IMR-90 (cell line): ENCODE data around the gene STK36. TPM values are rescaled to one million over a fixed set of nuclear protein-coding genes. Genes with fewer than 3 reads are reported as not detected.

Experiments used
- ATAC-seq: fragments of 200-7000 bp; cut with Tn5 transposase; 2 replicates; pipeline ENCODE4 v1.9.1; 2020; ENCODE audit warnings: low read depth, mild to moderate bottlenecking, moderate library complexity
- BruUV-seq: library from RNA; stranded (reverse); fragments of 400-500 nt; replicated peaks from 2 replicates; lab custom pipeline; 2021; lab: Mats Ljungman, UMichigan
- CTCF ChIA-PET: fragments of 300-600 bp; formaldehyde crosslinking; extraction: SDS; loops from one replicate; lab custom pipeline; 2021; ENCODE audit warnings: antibody characterized with exemption; lab: Yijun Ruan, JAX
- POLR2A ChIA-PET: fragments of 300-600 bp; sonication (Branson Sonifier 250); formaldehyde crosslinking; loops from one replicate; lab custom pipeline; 2022; ENCODE audit warnings: antibody characterized with exemption; ENCODE audit not compliant: unreplicated experiment; lab: Charles Lee
- DNase-seq: peaks from one replicate; pipeline ENCODE4 v3.0.0; 2013
- H2AFZ ChIP-seq: replicated peaks from 2 replicates; pipeline ENCODE3; 2013; ENCODE audit warnings: low read length, mild to moderate bottlenecking; ENCODE audit not compliant: poor library complexity
- H2AK5ac ChIP-seq: 2 replicates; pipeline ENCODE4 v1.6.1; 2013; ENCODE audit warnings: low read depth, low read length, inconsistent platforms
- H2AK9ac ChIP-seq: replicated peaks from 2 replicates; pipeline ENCODE3; 2013; ENCODE audit warnings: mild to moderate bottlenecking, low read depth, low read length, moderate library complexity; ENCODE audit not compliant: poor library complexity
- H2BK120ac ChIP-seq: 2 replicates; pipeline ENCODE4 v1.6.1; 2013; ENCODE audit warnings: low read depth, low read length, inconsistent platforms
- H2BK15ac ChIP-seq: 3 replicates; pipeline ENCODE4 v1.6.1; 2013; ENCODE audit warnings: low read depth, low read length, inconsistent platforms
- H2BK20ac ChIP-seq: 2 replicates; pipeline ENCODE4 v1.6.1; 2013; ENCODE audit warnings: low read depth, mild to moderate bottlenecking, inconsistent platforms, low read length, moderate library complexity
- H2BK5ac ChIP-seq: 2 replicates; pipeline ENCODE4 v1.6.1; 2013; ENCODE audit warnings: mild to moderate bottlenecking, low read depth, low read length, inconsistent platforms; ENCODE audit not compliant: poor library complexity, severe bottlenecking
- H3K14ac ChIP-seq: replicated peaks from 2 replicates; pipeline ENCODE4 v1.6.1; 2013; ENCODE audit warnings: low read depth, low read length, inconsistent platforms
- H3K18ac ChIP-seq: 2 replicates; pipeline ENCODE4 v1.6.1; 2013; ENCODE audit warnings: low read depth, low read length, control low read depth
- H3K23ac ChIP-seq: 2 replicates; pipeline ENCODE4 v1.6.1; 2013; ENCODE audit warnings: low read depth, low read length, inconsistent platforms
- H3K27ac ChIP-seq: 2 replicates; pipeline ENCODE4 v1.5.1; 2013; ENCODE audit warnings: mild to moderate bottlenecking, control low read depth, low read length; ENCODE audit not compliant: insufficient read depth
- H3K27me3 ChIP-seq: 2 replicates; pipeline ENCODE4 v1.6.1; 2013; ENCODE audit warnings: low read length; ENCODE audit not compliant: control insufficient read depth, insufficient read depth
- H3K36me3 ChIP-seq: 2 replicates; pipeline ENCODE4 v1.6.1; 2013; ENCODE audit warnings: low read length, mixed read lengths; ENCODE audit not compliant: control insufficient read depth, insufficient read depth
- H3K4ac ChIP-seq: 2 replicates; pipeline ENCODE4 v1.6.1; 2013; ENCODE audit warnings: low read depth, low read length, inconsistent platforms
- H3K4me1 ChIP-seq: 2 replicates; pipeline ENCODE4 v1.6.1; 2013; ENCODE audit warnings: low read length, mixed read lengths; ENCODE audit not compliant: control insufficient read depth, insufficient read depth
- H3K4me2 ChIP-seq: 2 replicates; pipeline ENCODE4 v1.6.1; 2013; ENCODE audit warnings: low read depth, mild to moderate bottlenecking, control low read depth, low read length, moderate library complexity
- H3K4me3 ChIP-seq: 2 replicates; pipeline ENCODE4 v1.5.1; 2013; ENCODE audit warnings: low read depth, mild to moderate bottlenecking, control low read depth, low read length, moderate library complexity; ENCODE audit not compliant: insufficient read depth
- H3K56ac ChIP-seq: 2 replicates; pipeline ENCODE4 v1.6.1; 2013; ENCODE audit warnings: low read length, inconsistent platforms; ENCODE audit not compliant: insufficient read depth; ENCODE audit errors: extremely low read depth
- H3K79me1 ChIP-seq, 2 experiments: 2 replicates each; pipeline ENCODE4 v1.6.1; 2013; ENCODE audit warnings: low read length in 2 of 2, inconsistent platforms in 1 of 2, low read depth in 1 of 2
- H3K9ac ChIP-seq: 2 replicates; pipeline ENCODE4 v1.6.1; 2013; ENCODE audit warnings: low read depth, low read length, control low read depth
- H3K9me1 ChIP-seq: 2 replicates; pipeline ENCODE4 v1.6.1; 2013; ENCODE audit warnings: low read length, inconsistent platforms; ENCODE audit not compliant: insufficient read depth
- H3K9me3 ChIP-seq: 2 replicates; pipeline ENCODE4 v1.6.1; 2013; ENCODE audit warnings: low read length; ENCODE audit not compliant: control insufficient read depth, insufficient read depth
- H4K20me1 ChIP-seq: 2 replicates; pipeline ENCODE4 v1.6.1; 2013; ENCODE audit warnings: low read length, inconsistent platforms; ENCODE audit not compliant: insufficient read depth
- H4K5ac ChIP-seq: 2 replicates; pipeline ENCODE4 v1.6.1; 2013; ENCODE audit warnings: mild to moderate bottlenecking, low read depth, low read length, control low read depth
- H4K8ac ChIP-seq, 2 experiments: 2 replicates each; pipeline ENCODE4 v1.6.1; 2013; ENCODE audit warnings: low read depth in 2 of 2, low read length in 2 of 2, control low read depth in 1 of 2, inconsistent platforms in 1 of 2
- H4K91ac ChIP-seq: 2 replicates; pipeline ENCODE4 v1.6.1; 2013; ENCODE audit warnings: low read depth, low read length, inconsistent platforms; ENCODE audit not compliant: insufficient read depth
- CHD1 ChIP-seq: IDR thresholded peaks from 2 replicates; pipeline ENCODE4 v1.6.1; 2012; ENCODE audit warnings: low read depth, low read length, improper control_type of control experiment
- MAZ ChIP-seq: IDR thresholded peaks from 2 replicates; pipeline ENCODE4 v1.6.1; 2012; ENCODE audit warnings: low read depth, mild to moderate bottlenecking, low read length, improper control_type of control experiment, moderate library complexity, borderline replicate concordance
- NFE2L2 ChIP-seq: fragments of 150-350 bp; IDR thresholded peaks from 2 replicates; pipeline ENCODE4 v1.6.1; 2016; ENCODE audit warnings: low read depth, mild to moderate bottlenecking, low read length
- RCOR1 ChIP-seq: IDR thresholded peaks from 2 replicates; pipeline ENCODE4 v1.6.1; 2012; ENCODE audit warnings: mild to moderate bottlenecking, low read length, improper control_type of control experiment; ENCODE audit not compliant: insufficient replicate concordance
- RFX5 ChIP-seq: IDR thresholded peaks from 2 replicates; pipeline ENCODE4 v1.8.0; 2012; ENCODE audit warnings: low read depth, mild to moderate bottlenecking, low read length, moderate library complexity
- SMC3 ChIP-seq: fragments of 150-350 bp; IDR thresholded peaks from 2 replicates; pipeline ENCODE4 v1.6.1; 2016; ENCODE audit warnings: low read depth, mild to moderate bottlenecking, antibody characterized with exemption, low read length, moderate library complexity
- WGBS, 2 experiments: methylation state at CpG; one replicate each; pipeline versions ENCODE4 v1.1.5 to v1.1.7; 2013; ENCODE audit warnings: missing lambda C conversion rate in 2 of 2; ENCODE audit not compliant: insufficient read length in 1 of 2; ENCODE audit errors: extremely low coverage in 2 of 2; 5-methylcytosine and 5-hydroxymethylcytosine counted together
- dilution Hi-C: fragments of 300-500 bp; cut with HindIII; formaldehyde crosslinking; loops from one replicate; pipeline ENCODE4 v1.14.3; 2018; ENCODE audit warnings: low sequenced_read_pairs; ENCODE audit not compliant: unreplicated experiment
- in situ Hi-C: fragments of 300-500 bp; cut with MboI; formaldehyde crosslinking; loops from 3 replicates; pipeline ENCODE4 v1.14.3; 2019; ENCODE audit warnings: low sequenced_read_pairs, inconsistent platforms, mixed read lengths
- intact Hi-C: fragments of 100-400 bp; cut with micrococcal nuclease; formaldehyde crosslinking; loops from 2 replicates; pipeline ENCODE4 v1.10.0; 2022
- polyA plus RNA-seq, 3 experiments: library from polyadenylated mRNA; depleted of rRNA; stranded (reverse); fragments of >200 nt; gene quantifications; 2 replicates each; pipeline ENCODE4 v1.2.3, GENCODE V29; 2012; ENCODE audit warnings: low replicate concordance in 1 of 3
- total RNA-seq: library from RNA; depleted of rRNA; stranded (reverse); fragments of >200 nt; gene quantifications from 2 replicates; pipeline ENCODE4 v1.2.3, GENCODE V29; 2012
- TF ChIP-seq, protein P1 (sequence below): conservative IDR thresholded peaks from 2 replicates; pipeline ENCODE4 v1.5.1; 2012; ENCODE audit warnings: mild to moderate bottlenecking, low read depth, low read length, improper control_type of control experiment
- TF ChIP-seq, protein P2 (sequence below): fragments of 150-350 bp; IDR thresholded peaks from 2 replicates; pipeline ENCODE4 v1.6.1; 2016; ENCODE audit warnings: low read depth, mild to moderate bottlenecking, low read length, moderate library complexity, borderline replicate concordance

Gene STK36
- total and polyA plus RNA-seq, 2 of the 4 experiments (the other 2 are of a cell fraction) = 17.6 to 44.5 TPM

DNA sequence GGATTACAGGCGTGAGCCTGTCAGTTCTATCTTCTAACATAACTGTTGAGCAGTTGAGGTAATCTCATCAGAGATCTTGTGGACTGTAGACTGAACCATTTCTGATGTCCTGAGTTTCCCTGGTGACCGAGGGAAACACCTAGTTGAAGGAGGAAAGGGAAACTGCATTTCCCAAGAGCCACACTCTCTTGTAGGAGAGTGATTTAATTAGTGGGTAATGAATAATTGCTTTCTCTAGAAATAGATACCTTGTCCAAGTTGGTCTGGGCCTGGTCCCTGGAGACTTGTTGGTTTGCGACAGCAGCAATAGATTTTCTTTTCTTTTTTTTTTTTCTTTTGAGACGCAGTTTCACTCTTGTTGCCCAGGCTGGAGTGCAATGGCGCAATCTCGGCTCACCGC is 46.2 kb downstream of the STK36 start:
- Histone ChIP-seq H4K8ac (no peak overlapping the region), H4K20me1 (no peaks in the 10 kb centered on the region), H4K91ac (no peak overlapping the region), H2BK20ac (no peak overlapping the region), H2AK9ac (no peak overlapping the region), H3K79me1 (peaks cover 35 to 78% of the 10 kb centered on the region in 2 experiments), H3K9ac (no peak overlapping the region), H3K9me1 (peaks cover 16% of the 10 kb centered on the region), H3K14ac (no peak overlapping the region), H2BK5ac (no peak overlapping the region), H3K4me3 (no peak overlapping the region), H2AK5ac (no peak overlapping the region), H4K5ac (no peak overlapping the region), H2BK15ac (no peak overlapping the region), H3K36me3 (no peaks in the 10 kb centered on the region), H3K4me2 (no peak overlapping the region), H2AFZ (no peak overlapping the region), H3K4me1 (peaks cover 10% of the 10 kb centered on the region), H3K18ac (no peak overlapping the region), H3K23ac (no peak overlapping the region), H3K9me3 (no peaks in the 10 kb centered on the region), H3K4ac (no peak overlapping the region), H3K27me3 (no peaks in the 10 kb centered on the region), H3K56ac (no peak overlapping the region), H2BK120ac (no peak overlapping the region), H3K27ac (no peak overlapping the region)
- DNase-seq (no peak), ATAC-seq (no peak)
- dilution Hi-C loops = no loop called here
- no CpG with 5 or more reads among the region's 7 CpGs for WGBS, 2 experiments
- CTCF ChIA-PET = no interaction called here
- TF ChIP-seq, protein P1, sequence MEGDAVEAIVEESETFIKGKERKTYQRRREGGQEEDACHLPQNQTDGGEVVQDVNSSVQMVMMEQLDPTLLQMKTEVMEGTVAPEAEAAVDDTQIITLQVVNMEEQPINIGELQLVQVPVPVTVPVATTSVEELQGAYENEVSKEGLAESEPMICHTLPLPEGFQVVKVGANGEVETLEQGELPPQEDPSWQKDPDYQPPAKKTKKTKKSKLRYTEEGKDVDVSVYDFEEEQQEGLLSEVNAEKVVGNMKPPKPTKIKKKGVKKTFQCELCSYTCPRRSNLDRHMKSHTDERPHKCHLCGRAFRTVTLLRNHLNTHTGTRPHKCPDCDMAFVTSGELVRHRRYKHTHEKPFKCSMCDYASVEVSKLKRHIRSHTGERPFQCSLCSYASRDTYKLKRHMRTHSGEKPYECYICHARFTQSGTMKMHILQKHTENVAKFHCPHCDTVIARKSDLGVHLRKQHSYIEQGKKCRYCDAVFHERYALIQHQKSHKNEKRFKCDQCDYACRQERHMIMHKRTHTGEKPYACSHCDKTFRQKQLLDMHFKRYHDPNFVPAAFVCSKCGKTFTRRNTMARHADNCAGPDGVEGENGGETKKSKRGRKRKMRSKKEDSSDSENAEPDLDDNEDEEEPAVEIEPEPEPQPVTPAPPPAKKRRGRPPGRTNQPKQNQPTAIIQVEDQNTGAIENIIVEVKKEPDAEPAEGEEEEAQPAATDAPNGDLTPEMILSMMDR = no peak
- TF ChIP-seq NFE2L2 = no peak
- no peak for TF ChIP-seq SMC3
- no peak for TF ChIP-seq RCOR1
- no peak for TF ChIP-seq RFX5
- TF ChIP-seq, protein P2, sequence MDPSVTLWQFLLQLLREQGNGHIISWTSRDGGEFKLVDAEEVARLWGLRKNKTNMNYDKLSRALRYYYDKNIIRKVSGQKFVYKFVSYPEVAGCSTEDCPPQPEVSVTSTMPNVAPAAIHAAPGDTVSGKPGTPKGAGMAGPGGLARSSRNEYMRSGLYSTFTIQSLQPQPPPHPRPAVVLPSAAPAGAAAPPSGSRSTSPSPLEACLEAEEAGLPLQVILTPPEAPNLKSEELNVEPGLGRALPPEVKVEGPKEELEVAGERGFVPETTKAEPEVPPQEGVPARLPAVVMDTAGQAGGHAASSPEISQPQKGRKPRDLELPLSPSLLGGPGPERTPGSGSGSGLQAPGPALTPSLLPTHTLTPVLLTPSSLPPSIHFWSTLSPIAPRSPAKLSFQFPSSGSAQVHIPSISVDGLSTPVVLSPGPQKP = no peak
- no peak for TF ChIP-seq CHD1
- TF ChIP-seq MAZ = no peak
- POLR2A ChIA-PET = no interaction called here
- no TSS peak for BruUV-seq
- intact Hi-C loops = no loop called here
- in situ Hi-C loops = no loop called here
